HG02885 (cell line): Measurements from ENCODE around the gene TSPAN18.

Experiments
- ATAC-seq: cut with Tn5 transposase; IDR thresholded peaks from one replicate; pipeline ENCODE4 v1.9.1; 2021; ENCODE audit warnings: mild to moderate bottlenecking; ENCODE audit not compliant: unreplicated experiment, poor library complexity

TSPAN18 gene

DNA sequence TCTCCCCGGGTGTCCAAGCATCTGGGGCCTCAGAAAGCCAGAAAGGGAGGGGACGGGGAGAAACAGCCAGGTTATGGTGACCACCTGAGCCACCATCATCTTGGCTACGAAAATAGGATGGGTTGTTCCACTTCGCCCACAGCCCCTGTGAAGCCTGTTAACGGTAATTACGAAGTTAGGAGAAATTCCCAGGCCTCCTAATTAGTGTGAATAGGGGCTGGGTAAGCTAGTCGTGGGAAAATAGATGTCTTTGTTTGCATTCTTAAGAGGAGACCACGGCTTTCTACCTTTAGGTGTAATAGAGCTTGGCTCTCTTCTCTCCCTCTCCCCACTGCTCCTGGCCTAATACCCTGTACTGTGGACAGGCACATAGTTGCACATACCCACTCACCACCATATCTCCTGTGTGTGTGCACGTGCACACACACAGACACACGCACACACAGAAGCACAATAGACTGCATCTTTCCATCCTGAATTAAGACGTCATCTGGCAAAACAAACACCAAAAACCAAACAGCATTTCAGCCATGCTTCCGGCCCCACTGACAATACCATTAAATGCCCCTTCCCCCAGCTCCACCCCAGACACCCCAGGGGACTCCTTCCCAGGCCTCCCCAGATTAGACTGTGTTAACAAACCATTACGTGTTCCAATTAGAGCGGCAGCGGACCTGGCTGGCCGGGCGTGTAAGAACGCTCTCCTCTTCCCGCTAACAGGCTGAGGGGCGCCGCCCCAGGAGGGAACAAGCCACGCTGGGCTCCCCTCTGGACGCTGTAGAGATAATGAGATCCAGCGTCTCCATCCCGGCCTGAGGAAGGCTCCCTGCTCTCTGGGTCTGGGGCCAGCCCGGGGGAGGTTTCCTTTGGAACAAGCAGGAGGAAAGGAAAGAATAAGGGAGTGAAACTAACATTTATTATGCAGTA is 151.1 kb downstream of the TSPAN18 start:
- no peak for ATAC-seq

DNA sequence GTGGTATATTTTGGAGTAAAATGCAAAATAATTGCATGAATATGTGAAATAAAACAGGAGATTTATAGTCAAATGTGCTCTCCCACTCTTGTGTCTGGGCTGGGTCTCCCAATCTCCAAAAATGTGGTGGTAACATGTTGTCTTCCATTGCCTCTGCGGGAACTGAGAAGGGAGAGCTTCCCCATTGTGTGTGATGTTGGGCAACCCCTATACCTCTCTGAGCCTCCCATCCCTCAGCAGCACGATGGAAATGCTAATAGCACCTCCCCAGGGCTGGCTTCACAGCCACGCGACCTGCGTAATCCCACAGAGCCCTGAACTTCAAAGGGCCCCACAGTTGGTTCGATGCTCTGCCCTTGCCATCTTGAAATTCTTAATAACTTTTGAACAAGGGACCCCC is 151.9 kb downstream of the TSPAN18 start:
- no peak for ATAC-seq

DNA sequence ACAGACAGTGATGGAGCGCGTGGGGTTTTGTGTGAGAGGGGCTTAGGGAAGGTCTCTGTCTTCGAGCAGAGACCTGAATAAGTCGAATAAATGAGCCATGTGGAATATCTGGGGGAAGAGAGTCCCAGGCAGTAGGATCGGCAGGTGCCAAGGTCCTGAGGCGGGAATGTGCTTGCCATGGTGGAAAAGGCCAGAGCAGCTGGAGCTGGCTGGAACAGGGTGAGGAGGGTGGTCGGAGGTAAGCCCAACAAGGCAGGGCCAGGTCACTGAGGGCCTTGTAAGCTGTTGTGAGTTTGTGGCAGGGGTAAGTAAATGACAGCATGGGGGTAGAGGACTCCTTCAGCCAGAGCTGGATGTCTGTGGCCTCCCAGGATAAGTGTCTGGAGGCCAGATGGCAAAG is 152.7 kb downstream of the TSPAN18 start:
- ATAC-seq: no peak

DNA sequence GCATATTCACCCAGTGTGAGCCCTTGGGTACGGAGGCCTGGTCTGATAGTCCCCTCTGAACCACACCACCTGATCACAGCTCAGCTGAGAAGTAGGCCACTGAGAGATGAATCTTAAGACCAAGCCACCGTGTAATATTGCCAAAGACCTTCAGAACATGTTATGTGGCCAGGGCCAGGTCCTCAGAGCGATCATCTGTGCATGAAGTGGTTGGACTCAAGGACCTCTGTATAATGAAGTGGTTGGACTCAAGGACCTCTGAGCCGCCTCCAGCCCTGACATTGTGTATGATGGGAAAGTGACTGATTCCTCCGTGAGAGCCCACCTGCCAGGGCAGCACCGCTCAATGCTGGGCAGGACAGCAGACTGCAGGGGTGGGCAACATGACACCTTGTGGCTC is 153.7 kb downstream of the TSPAN18 start:
- no peak for ATAC-seq

DNA sequence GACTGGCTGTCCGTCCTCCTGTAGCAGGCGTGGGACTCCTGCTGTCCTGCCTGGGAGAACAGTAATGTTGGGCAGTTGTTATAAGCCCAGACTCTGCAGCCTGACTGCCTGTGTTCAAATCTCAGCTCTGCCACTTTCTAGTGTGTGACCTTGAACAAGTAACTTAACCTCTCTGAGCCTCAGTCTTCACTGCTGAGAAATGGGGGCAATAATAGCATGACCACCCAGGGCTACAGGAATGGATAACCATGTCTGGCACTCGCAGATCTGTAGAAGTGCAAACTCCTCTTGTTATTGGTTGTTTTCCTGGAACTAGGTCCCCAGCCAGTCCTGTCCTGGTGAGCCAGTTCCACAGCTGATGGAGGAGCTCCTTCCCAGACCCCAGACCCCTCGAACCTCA is 154.2 kb downstream of the TSPAN18 start:
- ATAC-seq: no peak

DNA sequence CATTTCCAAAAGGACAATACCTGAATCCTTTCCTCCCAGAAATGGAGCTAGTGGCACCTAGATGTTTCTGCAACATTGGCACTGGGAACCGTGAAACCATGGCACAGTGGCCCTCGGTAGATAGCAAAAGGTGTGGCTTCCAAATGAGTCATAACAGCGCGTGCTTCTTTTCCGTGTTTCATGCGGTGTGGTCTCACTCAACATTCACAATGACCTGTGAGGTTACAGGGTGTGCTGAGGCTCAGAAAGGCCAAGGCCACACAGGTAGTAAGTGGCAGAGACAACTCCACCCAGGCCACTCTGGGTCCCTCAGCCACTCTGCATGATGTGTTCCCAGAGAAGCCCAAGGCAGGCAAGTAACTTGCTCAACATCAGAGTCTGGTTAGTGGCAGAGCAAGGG is 156.5 kb downstream of the TSPAN18 start:
- peak; percentile 55 for ATAC-seq

DNA sequence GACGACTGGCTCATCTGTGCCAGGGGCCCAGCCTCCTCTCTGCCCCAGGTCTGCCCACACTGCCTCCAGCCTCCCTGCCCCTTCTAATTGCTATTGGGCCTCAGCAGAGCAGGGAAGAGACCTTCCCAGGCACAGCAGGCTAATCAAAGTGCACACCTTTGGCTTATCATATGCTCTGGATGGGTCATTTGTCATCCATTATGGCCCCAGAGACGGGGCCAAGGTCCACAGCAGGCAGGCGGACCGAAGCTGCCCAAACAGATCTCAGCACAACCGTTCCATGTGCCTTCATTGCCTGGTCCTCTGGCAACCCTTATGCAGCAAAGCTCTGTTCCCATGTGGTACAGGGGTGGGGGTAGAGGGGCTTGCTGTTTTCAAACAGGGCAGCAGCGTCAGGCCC is 157.3 kb downstream of the TSPAN18 start:
- ATAC-seq: no peak

DNA sequence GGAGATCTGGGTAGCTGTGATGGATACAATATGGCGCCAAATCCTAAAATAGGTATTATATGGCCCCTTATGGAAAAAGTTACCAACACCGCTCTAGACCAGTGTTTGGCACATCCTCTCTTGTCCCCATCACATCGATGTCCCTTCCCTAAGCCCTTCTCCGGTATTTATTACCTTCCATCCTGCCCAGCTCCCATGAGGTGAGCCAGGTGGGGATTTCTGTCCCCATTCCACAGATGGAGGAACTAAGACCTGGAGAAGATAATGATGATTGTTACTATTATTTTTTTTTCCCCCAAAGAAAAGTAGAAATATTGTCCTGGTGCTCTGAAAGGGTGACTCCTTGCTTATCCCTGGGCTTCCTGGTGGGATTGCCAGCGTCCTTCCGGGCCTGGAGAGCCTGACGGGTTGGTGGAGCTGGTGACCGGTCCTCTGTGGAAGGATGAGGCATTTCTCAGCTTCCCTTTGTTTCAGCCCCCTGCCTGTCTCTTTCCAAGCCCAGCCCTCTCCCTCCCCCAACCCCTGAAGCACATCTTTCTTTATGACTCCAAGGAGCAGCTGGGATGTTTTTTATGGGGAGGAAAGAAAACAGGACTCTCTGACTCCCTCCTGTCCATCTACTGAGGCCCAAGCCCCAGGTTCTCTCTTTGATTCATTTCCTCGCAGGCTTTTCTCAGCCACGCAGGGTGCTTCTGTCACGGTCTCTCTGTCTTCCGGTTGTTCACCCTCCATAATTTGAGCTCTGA is 158.5 kb downstream of the TSPAN18 start:
- ATAC-seq: no peak

DNA sequence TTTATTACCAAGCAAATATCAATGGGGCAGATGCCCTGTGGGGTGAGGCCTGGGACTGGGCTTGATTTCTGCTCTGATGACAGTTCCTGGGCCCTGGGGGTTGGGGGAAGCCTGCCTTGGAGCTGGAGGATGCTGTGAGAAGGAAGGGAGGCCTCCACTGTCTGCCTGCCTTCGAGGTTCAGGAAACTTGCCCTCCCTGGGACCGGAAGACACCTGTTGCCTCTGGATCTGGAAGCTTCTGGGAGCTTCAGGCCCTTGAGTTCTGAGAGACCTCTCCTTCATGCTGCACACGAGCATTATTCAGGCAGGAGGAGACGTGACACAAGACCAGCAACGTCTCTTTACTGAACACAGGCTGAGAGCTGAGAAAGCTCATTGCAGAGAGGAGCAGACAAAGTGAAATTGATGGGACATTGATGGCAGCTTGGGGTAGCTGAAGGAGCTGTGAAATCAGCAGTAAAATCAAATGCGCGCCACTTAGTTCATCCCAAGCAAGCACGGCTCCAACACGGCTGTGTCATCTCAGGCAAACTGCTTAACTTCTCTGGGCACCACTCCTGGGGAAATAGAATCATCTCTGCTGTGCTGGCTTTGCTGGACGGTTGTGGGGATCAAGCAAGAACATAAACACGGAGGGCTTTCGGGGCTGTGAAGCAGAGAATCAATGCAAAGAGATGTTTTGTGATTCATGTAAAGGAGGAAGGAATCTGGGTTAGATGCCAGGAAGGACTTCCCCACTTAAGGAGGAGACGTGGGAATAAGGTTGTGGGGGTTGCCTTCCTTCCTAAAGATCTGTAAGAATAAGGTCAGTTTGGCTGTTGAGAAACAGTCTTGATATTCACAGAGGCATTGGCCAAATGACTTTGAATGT is 159.4 kb downstream of the TSPAN18 start:
- no peak for ATAC-seq

DNA sequence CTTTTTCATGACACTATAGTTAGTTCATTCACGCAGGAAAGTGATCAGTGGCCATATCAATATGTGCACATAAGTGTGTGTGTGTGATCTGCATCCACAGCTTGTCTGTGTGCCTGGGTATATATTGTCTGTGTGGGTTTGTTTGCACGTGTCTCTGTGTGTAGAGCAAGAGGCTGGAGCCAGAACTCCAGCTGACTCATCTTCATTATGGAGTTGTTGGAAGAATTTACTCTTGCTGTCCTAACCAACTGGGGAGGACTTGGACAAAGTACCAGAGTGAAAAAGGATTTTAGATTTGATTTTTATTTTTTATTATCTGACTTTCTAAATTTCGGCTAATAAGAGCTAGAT is 160.0 kb downstream of the TSPAN18 start:
- ATAC-seq: no peak

DNA sequence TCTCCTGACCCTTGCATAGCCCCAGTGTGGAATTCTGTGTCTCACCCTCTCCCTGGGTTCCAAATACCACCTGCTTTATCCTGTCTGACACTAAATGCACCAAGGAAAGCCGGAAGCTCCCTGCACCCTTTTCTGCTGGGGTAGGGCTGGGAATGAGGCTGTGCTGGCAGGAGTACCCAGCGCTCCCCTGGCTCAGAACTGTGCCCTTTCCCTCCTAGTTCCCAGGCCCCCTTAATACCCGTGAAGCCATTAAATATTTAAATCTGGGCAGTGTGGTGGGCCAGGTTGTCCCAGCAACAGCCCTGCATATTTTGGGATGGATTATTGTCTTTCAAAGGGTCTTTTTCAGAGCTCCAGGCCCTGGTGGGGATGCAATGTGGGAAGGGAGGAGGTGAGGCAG is 160.9 kb downstream of the TSPAN18 start:
- ATAC-seq: no peak

DNA sequence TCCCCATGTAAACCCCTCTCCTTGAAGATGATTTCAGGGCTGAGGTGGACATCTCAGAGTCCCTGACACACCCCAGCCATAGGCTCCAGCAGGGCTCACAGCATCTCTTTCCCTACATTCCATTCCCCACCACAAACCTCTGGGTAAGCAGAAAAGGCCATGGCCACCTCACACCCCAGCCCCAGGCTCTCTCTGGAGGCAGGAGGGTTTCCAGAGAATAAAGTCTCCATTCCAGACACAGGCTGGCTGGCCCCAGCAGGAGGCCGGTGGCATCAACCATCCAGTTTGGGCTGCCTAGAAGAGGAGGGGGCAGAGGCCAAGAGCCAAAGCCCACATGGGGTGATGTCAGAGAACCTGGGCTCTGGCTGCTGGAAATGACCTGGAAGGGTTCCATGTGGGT is 162.5 kb downstream of the TSPAN18 start:
- ATAC-seq: no peak

DNA sequence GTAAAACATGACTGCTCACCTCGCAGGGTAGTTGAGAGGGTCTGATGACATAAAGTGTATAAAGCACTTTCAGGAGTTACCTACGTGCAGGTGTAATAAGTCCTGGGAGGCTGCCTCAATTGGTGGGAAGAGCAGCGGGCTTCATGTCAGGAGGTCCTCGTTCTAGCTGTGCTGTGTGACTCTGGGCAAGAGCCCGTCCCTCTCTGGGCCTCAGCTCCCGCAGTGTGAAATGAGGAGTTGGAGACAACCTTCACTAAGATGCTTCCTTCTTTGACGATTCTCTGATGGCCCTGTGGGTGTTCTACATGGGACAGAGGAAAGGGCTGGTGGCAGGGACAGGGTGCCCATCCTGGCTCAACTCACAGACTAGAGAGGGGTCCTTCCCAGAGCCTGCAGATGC is 166.1 kb downstream of the TSPAN18 start:
- no peak for ATAC-seq

DNA sequence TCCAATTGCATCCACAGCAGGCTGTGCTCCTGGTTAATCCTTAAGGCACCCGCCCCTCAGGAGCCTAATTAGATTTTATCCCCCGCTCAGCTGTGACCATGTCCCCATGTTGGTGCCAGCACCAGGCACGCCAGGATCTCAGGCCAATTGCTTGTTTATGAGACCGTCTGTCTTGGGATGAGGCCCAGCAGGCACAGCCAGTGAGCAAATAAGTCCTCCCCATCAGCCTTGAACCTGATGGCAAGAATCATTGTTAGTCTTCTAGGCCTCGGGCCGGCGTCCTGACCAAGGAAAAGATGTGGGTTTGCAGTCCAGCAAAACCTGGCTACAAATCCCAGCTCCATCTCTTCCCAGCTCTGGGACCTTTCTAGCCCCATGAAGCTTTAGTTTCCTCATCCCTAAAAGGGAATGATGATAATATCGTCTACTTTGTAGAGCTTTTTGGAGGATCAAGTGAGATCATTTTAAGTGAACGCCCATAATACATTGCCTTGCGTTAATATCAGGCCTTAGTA is 166.6 kb downstream of the TSPAN18 start:
- no peak for ATAC-seq

DNA sequence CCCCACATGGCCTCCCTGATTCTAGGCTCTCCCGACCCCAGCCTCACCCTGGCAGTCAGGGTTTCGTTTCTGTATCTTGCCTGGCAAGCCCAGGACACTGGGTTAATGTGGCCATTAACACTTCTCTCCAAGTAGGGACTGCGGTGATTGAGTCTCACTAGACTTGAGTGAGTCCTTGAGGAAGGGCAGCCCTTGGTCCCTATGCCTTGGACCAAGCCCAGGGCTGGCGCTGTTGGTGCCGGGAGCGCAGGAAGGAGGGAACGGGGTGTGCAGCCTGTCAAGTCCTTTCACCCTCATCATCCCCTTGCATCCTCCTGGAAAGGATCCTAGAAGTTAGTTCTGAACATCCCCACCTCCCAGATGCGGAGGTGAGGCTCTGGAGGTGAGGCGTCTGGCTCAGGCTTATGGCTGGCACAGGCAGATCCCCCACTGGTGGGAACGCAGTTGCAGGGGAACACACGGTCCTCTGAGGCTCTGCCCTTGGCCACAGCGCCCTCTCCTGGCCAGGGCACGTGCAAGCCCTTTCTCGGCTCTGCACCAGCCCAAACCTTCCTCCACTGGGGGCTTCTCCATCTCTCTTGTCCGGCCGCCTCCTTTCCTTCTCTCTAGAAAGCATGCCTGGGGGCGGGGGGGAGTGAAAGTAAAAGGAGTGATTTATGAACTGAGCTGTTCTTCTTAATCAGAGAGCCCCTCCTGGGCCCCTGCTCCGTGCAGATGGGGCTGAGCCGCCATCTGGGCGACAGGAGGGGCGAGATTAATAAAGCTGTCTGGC is 167.3 kb downstream of the TSPAN18 start:
- peak; percentile 67 for ATAC-seq

DNA sequence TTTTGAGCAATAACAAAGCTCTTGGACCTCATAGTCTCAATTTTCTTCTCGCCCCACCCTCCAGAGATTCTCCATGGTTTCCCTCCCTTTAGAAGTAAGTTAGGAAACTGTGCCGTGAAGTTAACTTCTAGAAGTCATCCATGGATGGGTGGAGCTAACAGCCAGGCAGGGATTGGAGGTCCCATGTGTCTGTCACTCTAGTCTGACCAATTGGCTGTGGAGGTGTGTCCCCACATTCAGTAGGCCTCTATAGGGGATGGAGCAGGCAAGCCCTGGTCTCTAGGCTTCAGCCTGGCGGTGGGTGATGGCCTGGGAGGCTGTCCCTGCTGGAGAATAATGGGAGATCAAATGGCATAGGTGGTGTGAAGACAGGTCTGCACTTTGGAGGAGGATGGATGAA is 173.2 kb downstream of the TSPAN18 start:
- peak; percentile 59 for ATAC-seq

DNA sequence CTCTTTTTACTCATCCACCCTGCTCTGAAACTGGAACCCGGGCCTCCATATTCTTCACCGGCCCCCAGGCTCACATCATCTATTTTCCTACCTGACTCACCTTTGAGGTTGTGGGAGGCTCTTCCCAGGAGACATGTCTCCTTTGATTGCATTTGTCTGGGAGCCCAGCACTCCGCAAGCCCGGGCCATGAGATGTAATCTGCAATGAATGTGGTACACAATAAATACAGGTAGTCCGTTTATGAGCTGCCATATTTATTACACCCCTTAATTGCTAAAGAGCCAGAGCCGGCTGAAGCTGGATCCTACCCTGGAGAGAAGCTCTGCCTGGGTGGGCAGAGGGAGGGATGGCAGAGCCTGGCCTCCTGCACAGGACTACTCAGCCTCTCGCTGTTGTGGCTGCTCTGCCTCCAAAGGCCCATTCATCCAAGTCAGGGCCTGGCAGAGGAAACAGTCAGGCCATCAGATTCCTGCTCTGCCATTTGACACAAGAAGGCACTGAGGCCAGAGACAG is 174.4 kb downstream of the TSPAN18 start:
- ATAC-seq: no peak

DNA sequence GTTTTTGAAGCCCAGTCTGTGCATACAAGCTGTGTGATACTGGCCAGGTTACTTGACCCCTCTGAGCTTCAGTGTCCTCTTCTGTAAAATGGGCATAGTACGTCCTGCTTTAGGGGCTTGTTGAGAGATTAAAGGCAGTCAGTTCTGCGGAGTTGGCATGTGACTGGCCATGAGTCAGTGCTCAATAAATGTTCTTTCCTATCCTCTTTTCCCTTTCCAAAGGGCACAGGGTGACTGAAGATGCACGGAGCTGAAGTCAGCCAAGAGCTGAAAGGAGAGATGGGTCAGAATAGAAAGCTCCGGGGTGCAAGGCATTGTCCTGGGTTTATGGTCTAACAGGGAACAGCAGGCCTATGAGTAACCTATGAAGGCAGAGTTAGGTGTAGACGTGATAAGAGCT is 175.0 kb downstream of the TSPAN18 start:
- ATAC-seq: no peak

DNA sequence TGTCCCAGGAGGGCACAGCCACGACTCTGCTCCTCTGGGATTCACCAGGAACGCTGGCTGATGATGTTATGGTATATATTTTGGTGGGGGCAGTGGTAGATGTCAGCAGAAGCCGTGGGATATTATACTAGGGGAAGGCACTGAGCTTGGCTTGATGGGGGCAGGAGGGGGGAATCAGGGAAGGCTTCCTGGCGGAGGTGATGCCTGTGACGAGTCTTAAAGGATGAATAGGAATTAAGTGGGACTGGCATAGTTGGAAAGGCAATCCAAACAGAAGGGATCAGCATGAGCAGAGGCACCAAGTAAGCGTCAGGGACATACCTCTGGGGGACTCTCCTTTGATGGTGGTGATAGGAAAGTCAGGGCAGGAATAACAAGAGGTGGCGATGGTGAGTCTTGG is 176.3 kb downstream of the TSPAN18 start:
- ATAC-seq: no peak

DNA sequence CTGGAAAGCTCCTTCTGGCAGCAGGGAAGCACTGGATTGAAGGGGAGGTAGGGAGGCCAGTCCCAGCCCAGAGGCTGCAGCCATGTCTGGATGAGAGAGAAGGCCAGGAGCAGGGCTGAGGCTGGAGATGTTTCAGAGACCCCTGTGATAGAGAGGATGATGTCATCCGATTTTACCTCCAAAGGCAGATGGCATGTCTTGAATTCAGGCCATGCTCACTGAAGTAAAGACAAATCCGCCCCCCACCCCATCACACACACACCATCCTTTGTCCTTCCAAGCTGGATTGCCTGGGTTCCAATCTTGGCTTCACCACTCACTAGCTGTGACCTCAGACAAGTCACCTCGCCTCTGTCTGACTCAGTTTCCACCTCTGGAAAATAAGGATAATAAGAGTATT is 176.8 kb downstream of the TSPAN18 start:
- no peak for ATAC-seq
